Stimulated activated CD4-positive, alpha-beta T cell treated with anti-CD3 and anti-CD28 coated beads, Interleukin-15, amount 100 ng/mL, for 24 hours (primary cell): Measurements from ENCODE around the gene TMPRSS2.

Experiments used
- DNase-seq: peaks from one replicate; pipeline ENCODE4 v3.0.0-alpha.2; 2020

TMPRSS2 gene

GRCh38 chr21:41507521-41508414 lies at the start of gene TMPRSS2:
TSS of gene TMPRSS2 (minus strand) at chr21:41508158. CDS start at chr21:41498133, 10,025 bp downstream.
- DNase-seq, result no peak

GRCh38 chr21:41555057-41555456 lies 47.1 kb upstream of the TMPRSS2 start:
- no peak for DNase-seq

GRCh38 chr21:41552254-41552653 lies 44.3 kb upstream of the TMPRSS2 start:
- no peak for DNase-seq

GRCh38 chr21:41548781-41549180 lies 40.8 kb upstream of the TMPRSS2 start:
- no peak for DNase-seq

GRCh38 chr21:41547111-41547510 lies 39.2 kb upstream of the TMPRSS2 start:
- no peak for DNase-seq

GRCh38 chr21:41545500-41546359 lies 37.8 kb upstream of the TMPRSS2 start:
- DNase-seq, result no peak

- no peak for DNase-seq
These were observed 34.8 kb upstream of the TMPRSS2 start for GRCh38 chr21:41542727-41543126.

GRCh38 chr21:41537356-41537755 lies 29.4 kb upstream of the TMPRSS2 start:
- no peak for DNase-seq

GRCh38 chr21:41536827-41537103 lies 28.8 kb upstream of the TMPRSS2 start:
- DNase-seq, result no peak

- no peak for DNase-seq
These were observed 28.3 kb upstream of the TMPRSS2 start for GRCh38 chr21:41536076-41536826.

GRCh38 chr21:41530366-41530765 lies 22.4 kb upstream of the TMPRSS2 start:
- no peak for DNase-seq

GRCh38 chr21:41529769-41530168 lies 21.8 kb upstream of the TMPRSS2 start:
- DNase-seq, result no peak

GRCh38 chr21:41526478-41527087 lies 18.6 kb upstream of the TMPRSS2 start:
- DNase-seq, result no peak

- DNase-seq, result no peak
These were observed 15.2 kb upstream of the TMPRSS2 start for GRCh38 chr21:41523175-41523574.

GRCh38 chr21:41521489-41522027 lies 13.6 kb upstream of the TMPRSS2 start:
- DNase-seq, result no peak

GRCh38 chr21:41520560-41521442 lies 12.8 kb upstream of the TMPRSS2 start:
- no peak for DNase-seq

- no peak for DNase-seq
These were observed 12.0 kb upstream of the TMPRSS2 start for GRCh38 chr21:41519806-41520559.

- no peak for DNase-seq
These were observed 10.8 kb upstream of the TMPRSS2 start for GRCh38 chr21:41518757-41519156.

- no peak for DNase-seq
These were observed 3.9 kb upstream of the TMPRSS2 start for GRCh38 chr21:41511858-41512257.

- DNase-seq, result no peak
These were observed 2.5 kb upstream of the TMPRSS2 start for GRCh38 chr21:41510500-41510899.

GRCh38 chr21:41509733-41510132 lies 1.8 kb upstream of the TMPRSS2 start:
- DNase-seq, result no peak
